GM18907 (cell line): ENCODE results near the gene ZG16.

Source experiments
- ATAC-seq: cut with Tn5 transposase; IDR thresholded peaks from one replicate; pipeline ENCODE4 v1.9.1; 2021; ENCODE audit warnings: mild to moderate bottlenecking, moderate library complexity; ENCODE audit not compliant: unreplicated experiment

ZG16 gene

GRCh38 chr16:29820271-29820701 is 42.2 kb downstream of the ZG16 start, which contains the start of gene MVP:
Gene MVP (plus strand): TSS chr16:29820462. CDS start chr16:29830550, 10,088 bp downstream.
- no peak for ATAC-seq

GRCh38 chr16:29820730-29821642 is 42.9 kb downstream of the ZG16 start:
- ATAC-seq, result peak; percentile 58

GRCh38 chr16:29821643-29822115 is 43.6 kb downstream of the ZG16 start:
- ATAC-seq, result no peak

- no peak for ATAC-seq
These were observed 46.6 kb downstream of the ZG16 start for GRCh38 chr16:29824589-29825144.

- no peak for ATAC-seq
These were observed 47.3 kb downstream of the ZG16 start for GRCh38 chr16:29825145-29826044.

GRCh38 chr16:29826342-29826695 is 48.3 kb downstream of the ZG16 start:
- ATAC-seq, result no peak

- no peak for ATAC-seq
These were observed 52.7 kb downstream of the ZG16 start for GRCh38 chr16:29830774-29831173.

GRCh38 chr16:29831490-29831889 is 53.4 kb downstream of the ZG16 start:
- ATAC-seq, result no peak
